ENCODE results near the gene PDXP. TPM values are rescaled to one million over a fixed set of nuclear protein-coding genes. Genes with fewer than 3 reads are reported as not detected.

The PDXP gene
- total and polyA plus RNA-seq, 2 of the 13 experiments (the other 11 are each of a cell fraction or from before 2014, with no cell fraction given), result 58.2 to 70.6 TPM

- no peak overlapping the region for H3K4me2 ChIP-seq (ENCODE audit: low read depth, low read length)
- H3K79me2 ChIP-seq (ENCODE audit: insufficient read depth, low read length), result no peaks in the 10 kb centered on the region
- no peak for TF ChIP-seq ZFP37 (CRISPR knock-in tag; IDR thresholded peaks at IDR 0.05; ENCODE audit: borderline replicate concordance)
- TF ChIP-seq ZNF7 (CRISPR knock-in tag; IDR thresholded peaks at IDR 0.05), result no peak
- no peak for TF ChIP-seq ZNF567 (CRISPR knock-in tag; IDR thresholded peaks at IDR 0.05; ENCODE audit: borderline replicate concordance)
- TF ChIP-seq ZNF121 (CRISPR knock-in tag; IDR thresholded peaks at IDR 0.05), result 0 out of 2 replicates have a peak, but pooled peaks have one; percentile 46
- no TSS peak for BruUV-seq (replicated peaks)
- H3K4me1 ChIP-seq (ENCODE audit: insufficient read depth, low read length), result no peaks in the 10 kb centered on the region
- no peaks in the 10 kb centered on the region; a peak in 1 of 5 replicates for H3K27me3 ChIP-seq (ENCODE audit: control insufficient read depth in 1 of 2, insufficient read depth in 2 of 2, low read length in 2 of 2)
- ChIA-PET CTCF (ENCODE audit: low intra/inter-chr PET ratio, low total read pairs) (no interaction called here), POLR2A (interaction anchor here (0.6 to 1.1 kb wide), 2 partner anchors 9 to 83 kb away, joined by 3 to 7 read pairs; partner anchors contain the start of gene GGA1)
- FAIRE-seq (no peak), ATAC-seq (no peak), DNase-seq (ENCODE audit: low spot score) (no peak)
- no peak overlapping the region for H3K9ac ChIP-seq (ENCODE audit: insufficient read depth, low read depth, low read length)
- peaks cover 21 to 42% of the 10 kb centered on the region in 2 experiments; a peak in 4 of 5 replicates for H3K36me3 ChIP-seq (replicated peaks in 1 of 2; ENCODE audit: control insufficient read depth in 1 of 2, insufficient read depth in 2 of 2, low read length in 2 of 2)
- in situ Hi-C loops (cut with HindIII; ENCODE audit: extremely low pct_ligation_motif_present, low pct_unique_long_range_greater_than_20kb), result no loop called here
- H2AFZ ChIP-seq (ENCODE audit: low read length), result no peak overlapping the region
- WGBS (ENCODE audit: low lambda C conversion rate), result 60% methylated on average over 1 of the region's 1 CpG
- intact Hi-C loops (cut with micrococcal nuclease; ENCODE audit: unreplicated experiment), result no loop called here
- H3K9me3 ChIP-seq (ENCODE audit: low read length), result no peaks in the 10 kb centered on the region
- no peak overlapping the region for H3K4me3 ChIP-seq (replicated peaks in 1 of 3; ENCODE audit: insufficient read depth in 1 of 3, low read depth in 2 of 3, low read length in 3 of 3)
- no peak overlapping the region for H3K27ac ChIP-seq (ENCODE audit: extremely low read length, insufficient read depth, low read length)
- no peaks in the 10 kb centered on the region for H4K20me1 ChIP-seq (ENCODE audit: insufficient read depth, low read length)
Measured at GRCh38 chr22:37617431-37617830, 41.1 kb upstream of the PDXP start.

GRCh38 chr22:37618072-37618656 lies 40.4 kb upstream of the PDXP start:
- BruUV-seq (replicated peaks), result TSS peak; percentile 58
- ChIA-PET CTCF (ENCODE audit: low intra/inter-chr PET ratio, low total read pairs) (no interaction called here), POLR2A (interaction anchor here (0.6 to 1.1 kb wide), 3 partner anchors 9 to 82 kb away, joined by 3 to 7 read pairs (median 3); partner anchors contain the start of gene GGA1)
- no peak overlapping the region for H3K4me2 ChIP-seq (ENCODE audit: low read depth, low read length)
- H3K4me1 ChIP-seq (ENCODE audit: insufficient read depth, low read length), result peaks cover 1% of the 10 kb centered on the region; the same call in 1 of the 2 replicates
- H2AFZ ChIP-seq (ENCODE audit: low read length), result no peak overlapping the region
- peaks cover 21 to 42% of the 10 kb centered on the region in 2 experiments; a peak in 4 of 5 replicates for H3K36me3 ChIP-seq (replicated peaks in 1 of 2; ENCODE audit: control insufficient read depth in 1 of 2, insufficient read depth in 2 of 2, low read length in 2 of 2)
- H3K27me3 ChIP-seq (ENCODE audit: control insufficient read depth in 1 of 2, insufficient read depth in 2 of 2, low read length in 2 of 2), result no peaks in the 10 kb centered on the region; a peak in 1 of 5 replicates
- no peaks in the 10 kb centered on the region for H3K9me3 ChIP-seq (ENCODE audit: low read length)
- in situ Hi-C loops (cut with HindIII; ENCODE audit: extremely low pct_ligation_motif_present, low pct_unique_long_range_greater_than_20kb), result no loop called here
- no peak for ATAC-seq
- H3K79me2 ChIP-seq (ENCODE audit: insufficient read depth, low read length), result no peaks in the 10 kb centered on the region
- no peak for FAIRE-seq
- H3K9ac ChIP-seq (ENCODE audit: insufficient read depth, low read depth, low read length), result no peak overlapping the region
- no peak overlapping the region for H3K4me3 ChIP-seq (replicated peaks in 1 of 3; ENCODE audit: insufficient read depth in 1 of 3, low read depth in 2 of 3, low read length in 3 of 3)
- intact Hi-C loops (cut with micrococcal nuclease; ENCODE audit: unreplicated experiment), result no loop called here
- DNase-seq (ENCODE audit: low spot score), result no peak
- H3K27ac ChIP-seq (ENCODE audit: extremely low read length, insufficient read depth, low read length), result no peak overlapping the region
- WGBS (ENCODE audit: low lambda C conversion rate), result 95% methylated on average over 11 of the region's 14 CpGs
- no peaks in the 10 kb centered on the region for H4K20me1 ChIP-seq (ENCODE audit: insufficient read depth, low read length)
- no peak for TF ChIP-seq RBAK (CRISPR knock-in tag; IDR thresholded peaks at IDR 0.05)
- no peak for TF ChIP-seq PCBP1 (IDR thresholded peaks at IDR 0.05; ENCODE audit: borderline replicate concordance, low read depth, low read length)
- no peak for TF ChIP-seq HNRNPUL1 (IDR thresholded peaks at IDR 0.05; ENCODE audit: low read depth, low read length)
- no peak for TF ChIP-seq ZNF136 (CRISPR knock-in tag; IDR thresholded peaks at IDR 0.05; ENCODE audit: low read depth)
- no peak for TF ChIP-seq SKI (IDR thresholded peaks at IDR 0.05; ENCODE audit: partially characterized antibody)
- TF ChIP-seq, protein P1, sequence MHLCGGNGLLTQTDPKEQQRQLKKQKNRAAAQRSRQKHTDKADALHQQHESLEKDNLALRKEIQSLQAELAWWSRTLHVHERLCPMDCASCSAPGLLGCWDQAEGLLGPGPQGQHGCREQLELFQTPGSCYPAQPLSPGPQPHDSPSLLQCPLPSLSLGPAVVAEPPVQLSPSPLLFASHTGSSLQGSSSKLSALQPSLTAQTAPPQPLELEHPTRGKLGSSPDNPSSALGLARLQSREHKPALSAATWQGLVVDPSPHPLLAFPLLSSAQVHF (CRISPR knock-in tag; IDR thresholded peaks at IDR 0.05), result no peak
- TF ChIP-seq TAF1 (CRISPR knock-in tag; IDR thresholded peaks at IDR 0.05), result no peak
- no peak for TF ChIP-seq RAD21 (CRISPR knock-in tag; IDR thresholded peaks at IDR 0.05)
- no peak for TF ChIP-seq TEAD3 (CRISPR knock-in tag; optimal IDR thresholded peaks at IDR 0.05; ENCODE audit: borderline replicate concordance)
- TF ChIP-seq NCOA2 (CRISPR knock-in tag; IDR thresholded peaks at IDR 0.05), result no peak
- no peak for TF ChIP-seq GABPA (IDR thresholded peaks at IDR 0.05; ENCODE audit: low read depth, low read length)
- no peak for TF ChIP-seq GABPA (CRISPR knock-in tag; IDR thresholded peaks at IDR 0.05; ENCODE audit: low read depth)
- no peak for TF ChIP-seq ZNF549 (CRISPR knock-in tag; IDR thresholded peaks at IDR 0.05)
- TF ChIP-seq AKAP8 (CRISPR knock-in tag; IDR thresholded peaks at IDR 0.05), result no peak

Data from HepG2 (cell line).